Activated CD8-positive, alpha-beta memory T cell treated with anti-CD3 and anti-CD28 coated beads, Interleukin-2, amount 50 U/mL, for 48 hours (primary cell): Measurements from ENCODE around the gene FOSB.
"Not testable (repeated sequence)": the region's sequence is repeated elsewhere in the genome, so short reads cannot be mapped to it uniquely, and the experiment has no call there.

Experiments used
- DNase-seq: peaks from one replicate; pipeline ENCODE4 v3.0.0-alpha.2; 2020

Gene FOSB

DNA sequence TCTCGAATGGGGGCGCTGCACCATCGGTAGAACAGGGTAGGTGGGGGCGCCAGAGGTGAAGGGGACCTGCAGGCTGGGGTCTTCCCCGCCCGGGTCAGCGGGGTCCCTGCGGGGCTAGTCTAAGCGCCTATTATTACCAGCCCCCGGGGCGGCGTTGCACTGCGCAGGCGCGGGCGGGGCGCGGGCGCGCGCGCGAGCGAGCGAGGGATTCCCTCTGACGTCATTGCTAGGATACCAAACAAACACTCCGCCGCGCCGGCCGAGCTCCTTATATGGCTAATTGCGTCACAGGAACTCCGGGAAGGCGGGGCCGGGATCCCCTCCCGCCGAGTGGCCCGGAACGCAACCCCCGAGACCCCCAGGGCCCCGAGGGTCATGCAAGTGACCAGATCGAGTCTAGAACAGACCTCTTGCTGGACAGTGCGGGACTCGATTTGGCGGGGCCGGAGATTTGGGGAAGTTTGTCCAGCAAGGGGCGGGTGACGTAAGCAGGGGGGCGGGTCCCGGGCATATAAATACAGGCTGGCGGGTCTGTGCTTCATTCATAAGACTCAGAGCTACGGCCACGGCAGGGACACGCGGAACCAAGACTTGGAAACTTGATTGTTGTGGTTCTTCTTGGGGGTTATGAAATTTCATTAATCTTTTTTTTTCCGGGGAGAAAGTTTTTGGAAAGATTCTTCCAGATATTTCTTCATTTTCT lies at the start of gene FOSB:
FOSB (plus strand) TSS at position 541 of the 703 bp plus-strand sequence. CDS start 591 bp downstream, outside the sequence.
- peak; percentile 97 for DNase-seq

DNA sequence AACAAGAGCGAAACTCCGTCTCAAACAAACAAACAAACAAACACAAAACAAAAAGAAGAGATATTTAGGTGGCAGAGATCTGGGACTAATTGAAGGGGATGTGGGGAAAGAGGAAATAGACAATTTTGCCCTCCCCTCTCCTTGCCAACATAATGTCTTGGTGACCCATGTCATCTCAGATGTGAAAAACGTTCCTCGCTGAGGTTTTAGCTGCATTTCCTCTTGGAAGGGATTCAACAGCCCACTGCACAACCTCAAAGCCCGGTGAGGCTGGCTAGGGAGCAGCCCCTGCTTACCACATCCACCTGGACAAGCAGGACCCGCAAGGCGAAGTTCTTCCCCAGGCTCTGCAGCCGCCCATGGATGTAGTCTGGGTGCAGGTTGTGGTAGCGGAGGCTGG lies 49.0 kb upstream of the FOSB start:
- no peak for DNase-seq

DNA sequence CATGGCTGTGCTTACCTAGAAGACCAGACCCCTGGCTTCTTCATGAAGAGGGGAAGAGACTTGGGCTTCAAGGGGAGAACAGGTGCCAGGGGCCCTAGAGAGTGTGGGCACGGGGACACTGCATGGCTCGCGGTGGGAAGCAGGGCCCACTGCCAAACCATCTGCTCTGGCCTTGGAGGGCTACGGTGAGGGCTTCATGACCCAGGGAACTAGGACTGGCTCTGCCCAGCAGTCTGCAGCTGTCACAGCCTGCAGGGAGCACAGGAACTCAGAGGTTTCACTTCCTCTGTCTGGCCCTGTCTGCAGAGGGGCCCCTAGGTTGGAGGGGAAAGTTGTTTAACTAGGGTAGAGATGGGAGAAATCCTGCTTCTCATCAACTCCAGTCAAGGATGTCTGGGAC lies 48.4 kb upstream of the FOSB start:
- no peak for DNase-seq

DNA sequence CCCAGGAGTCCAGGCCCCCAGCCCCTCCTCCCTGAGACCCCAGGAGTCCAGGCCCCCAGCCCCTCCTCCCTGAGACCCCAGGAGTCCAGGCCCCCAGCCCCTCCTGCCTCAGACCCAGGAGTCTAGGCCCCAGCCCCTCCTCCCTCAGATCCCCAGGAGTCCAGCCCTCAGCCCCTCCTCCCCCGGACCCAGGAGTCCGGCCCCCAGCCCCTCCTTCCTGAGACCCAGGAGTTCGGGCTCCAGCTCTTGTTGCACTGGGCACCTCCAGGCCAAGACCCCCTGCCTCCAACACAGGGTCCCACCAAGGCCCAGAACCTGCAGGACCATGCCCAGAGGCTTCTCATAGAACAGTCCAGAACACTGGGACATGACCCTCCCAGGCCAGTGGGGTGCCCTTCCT lies 47.9 kb upstream of the FOSB start:
- no peak for DNase-seq

DNA sequence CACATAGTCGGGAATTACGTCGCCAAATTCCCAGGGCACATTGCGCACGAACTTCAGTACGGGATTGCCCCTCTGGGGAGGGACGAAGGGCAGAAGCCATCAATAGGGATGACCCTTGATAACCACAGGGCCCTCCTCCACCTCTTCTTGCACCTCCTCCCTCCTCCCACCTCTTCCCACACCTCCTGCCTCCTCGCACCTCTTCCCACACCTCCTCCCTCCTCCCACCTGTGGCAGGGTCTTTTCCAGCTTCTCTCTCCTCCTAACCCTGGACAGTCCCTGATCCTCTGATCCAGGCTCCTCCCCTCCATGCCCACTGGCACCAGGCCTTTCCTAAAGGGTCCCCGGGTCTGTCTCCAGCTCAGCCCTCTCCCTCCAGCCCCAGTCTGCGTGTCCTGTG lies 47.4 kb upstream of the FOSB start:
- DNase-seq: no peak

DNA sequence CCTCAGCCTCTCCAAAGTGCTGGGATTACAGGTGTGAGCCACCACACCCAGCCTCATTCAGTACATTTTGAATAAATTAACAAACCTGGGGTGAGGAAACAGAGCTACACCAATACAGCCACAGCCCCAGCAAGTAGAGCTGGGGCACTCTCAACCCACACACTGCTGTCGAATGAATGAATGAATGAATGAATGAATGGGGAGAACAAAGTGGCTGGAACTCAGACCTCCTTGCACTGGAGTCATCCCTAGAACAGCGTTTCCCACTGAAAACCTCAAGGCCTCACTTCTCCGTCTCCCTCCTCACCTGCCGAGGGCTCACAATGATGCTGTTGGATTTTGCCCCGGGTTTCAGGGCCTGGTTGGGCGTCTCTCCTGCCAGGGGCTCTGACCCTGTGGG lies 46.9 kb upstream of the FOSB start:
- no peak for DNase-seq

DNA sequence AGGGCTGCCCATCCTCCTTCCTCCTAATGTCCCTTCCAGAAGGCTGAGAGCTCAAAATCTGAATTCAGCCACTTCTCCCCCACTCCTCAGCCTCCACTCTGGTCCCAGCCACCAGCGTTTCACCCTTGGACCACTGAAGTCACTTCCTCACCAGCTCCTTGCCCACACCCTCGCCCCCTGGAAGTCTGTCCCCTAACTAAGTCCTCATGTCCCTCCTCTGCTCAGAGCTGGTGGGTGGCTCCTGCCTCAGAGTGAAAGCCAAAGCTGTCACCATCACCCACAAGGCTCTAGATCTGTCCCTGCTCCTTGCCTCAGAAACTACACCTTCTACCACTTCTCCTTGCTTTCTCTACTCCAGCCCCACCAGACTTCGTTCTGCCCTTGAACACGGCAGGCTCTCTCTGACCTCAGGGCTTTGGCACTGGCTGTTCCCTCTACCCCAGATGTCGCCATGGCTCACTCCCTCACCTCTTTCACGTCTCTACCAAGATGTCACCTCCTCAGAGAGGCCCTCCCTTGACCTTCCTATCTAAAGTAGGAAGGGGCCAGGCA lies 45.8 kb upstream of the FOSB start:
- DNase-seq: no peak

DNA sequence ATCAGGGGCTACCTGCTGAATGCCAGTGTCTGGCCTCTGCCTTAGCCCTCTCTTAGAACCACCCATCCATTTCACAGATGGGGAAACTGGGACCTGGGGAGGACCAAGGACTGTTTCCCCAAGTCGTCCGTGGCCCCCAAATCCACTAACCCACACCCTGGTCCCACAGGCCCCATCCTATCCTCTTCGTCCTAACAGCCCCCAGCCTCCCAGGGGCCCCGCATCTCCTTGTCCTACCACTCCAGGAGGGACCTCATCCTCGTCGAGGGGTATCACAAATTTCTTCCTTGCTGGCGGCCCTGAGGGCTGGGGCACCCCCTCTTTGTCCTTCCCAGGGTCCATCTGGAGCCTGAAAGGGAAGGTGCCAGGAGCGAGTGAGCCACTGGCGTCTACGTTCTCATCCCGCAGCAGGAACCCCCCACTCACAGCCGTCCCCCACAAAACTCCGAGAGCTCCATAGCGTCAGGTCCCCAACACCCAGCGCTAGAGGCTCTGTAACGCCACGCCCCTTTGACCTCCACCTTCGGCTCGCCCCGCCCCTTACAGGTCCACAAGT lies 44.7 kb upstream of the FOSB start:
- DNase-seq: no peak

DNA sequence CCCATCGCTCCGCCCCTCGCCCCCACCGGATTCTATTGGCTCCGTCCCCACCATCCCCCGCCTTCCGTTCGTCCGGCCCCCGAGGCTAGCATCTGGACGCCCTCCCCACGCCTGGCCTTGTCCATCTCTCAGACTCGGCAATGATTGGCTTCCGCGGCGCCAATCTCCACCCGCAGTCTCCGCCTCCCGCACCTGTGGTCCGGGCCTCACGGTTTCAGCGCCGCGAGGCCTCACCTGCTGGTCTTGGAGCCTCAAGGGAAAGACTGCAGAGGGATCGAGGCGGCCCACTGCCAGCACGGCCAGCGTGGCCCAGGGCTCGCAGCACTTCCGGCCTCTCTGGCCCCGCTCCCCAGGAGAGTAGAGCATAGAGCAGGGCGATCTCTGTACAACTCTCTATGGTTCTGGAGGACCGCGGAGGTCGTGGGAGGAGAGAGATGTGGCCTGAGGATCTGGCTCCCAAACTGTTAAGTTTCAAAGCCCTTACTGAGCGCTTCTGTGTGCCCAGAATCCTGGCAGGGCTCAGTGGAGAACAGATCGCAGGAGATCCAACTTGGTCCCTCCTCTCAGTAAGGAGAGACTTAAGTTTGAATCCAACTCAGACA lies 44.1 kb upstream of the FOSB start, which contains the start of gene ERCC1:
ERCC1 (minus strand) TSS at position 329 of the 602 bp plus-strand sequence. CDS start 543 bp downstream, outside the sequence.
- peak; percentile 93 for DNase-seq

DNA sequence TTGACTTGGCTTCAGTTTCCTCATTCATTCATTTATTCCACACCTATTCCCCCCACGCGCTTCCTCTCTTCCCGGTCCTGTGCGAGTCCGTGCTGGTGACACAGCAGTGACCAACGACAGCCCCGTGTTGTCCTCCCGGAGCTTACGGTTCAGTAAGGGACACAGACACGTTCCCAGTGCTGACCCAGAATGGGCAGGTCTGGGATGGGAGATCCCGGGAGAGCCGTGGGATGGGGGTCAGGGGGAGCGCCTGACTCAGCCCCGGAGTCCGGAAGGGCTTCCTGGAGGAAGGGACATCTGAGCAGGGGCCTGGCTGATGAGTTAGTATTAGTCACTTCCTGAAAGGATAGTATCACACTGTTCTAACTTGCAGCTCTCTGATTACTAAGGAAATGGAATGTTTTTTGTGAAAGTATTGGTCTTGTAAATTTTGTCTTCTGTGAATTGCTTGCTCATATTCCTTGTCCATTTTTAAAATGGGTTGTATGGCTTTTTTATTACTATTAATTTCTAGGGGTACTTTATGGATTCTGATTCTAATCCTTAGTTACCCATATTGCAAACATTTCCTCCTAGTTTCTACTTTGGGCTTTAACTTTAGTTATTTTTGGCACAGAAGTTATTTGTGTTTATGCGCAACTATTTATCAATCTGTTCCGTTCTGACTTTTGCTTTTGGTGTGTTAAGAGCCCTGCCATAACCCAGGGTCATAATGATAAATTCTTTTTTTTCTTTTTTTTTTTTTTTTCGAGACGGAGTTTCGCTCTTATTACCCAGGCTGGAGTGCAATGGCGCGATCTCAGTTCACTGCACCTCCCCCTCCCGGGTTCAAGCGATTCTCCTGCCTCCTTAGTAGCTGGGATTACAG lies 43.4 kb upstream of the FOSB start:
- peak; percentile 80 for DNase-seq

DNA sequence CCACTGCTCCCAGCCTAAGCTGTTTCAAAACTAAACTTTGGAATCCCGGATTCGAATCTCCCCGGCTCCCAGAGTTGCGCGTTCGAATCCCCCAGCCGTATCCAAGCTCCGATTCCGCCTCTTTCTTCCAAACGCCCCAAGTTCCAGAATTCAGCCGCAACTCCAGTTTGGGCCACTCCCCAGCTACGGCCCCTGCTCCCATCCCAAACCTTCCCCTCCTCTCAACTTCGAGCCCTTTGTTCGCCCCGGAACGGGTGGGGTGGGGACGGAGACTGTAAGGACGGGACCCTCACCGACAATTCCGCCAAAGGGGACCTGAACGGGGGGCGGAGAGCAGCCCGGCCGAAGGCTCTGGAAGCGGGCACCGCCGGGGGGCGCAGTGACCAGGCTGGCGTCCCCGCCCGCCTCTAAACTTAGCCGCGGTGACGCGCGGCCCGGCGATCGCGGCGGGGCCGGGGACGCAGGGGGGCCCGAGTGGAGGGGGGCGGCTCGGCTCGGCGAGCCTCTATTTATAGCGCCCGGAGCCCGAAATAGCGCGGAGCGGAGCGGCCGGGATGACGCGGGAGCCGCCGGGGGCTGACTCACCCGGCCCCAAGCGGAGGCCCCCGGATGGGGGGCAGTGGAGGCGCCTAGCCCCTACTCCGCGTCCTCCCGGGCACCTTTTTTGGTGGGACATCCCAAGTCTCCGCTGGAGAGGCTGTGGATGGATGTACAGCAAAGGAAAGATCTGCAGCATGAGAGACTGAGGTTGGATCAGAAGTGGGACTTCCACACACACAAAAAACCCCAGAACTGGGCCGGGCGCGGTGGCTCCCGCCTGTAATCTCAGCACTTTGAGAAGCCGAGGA lies 39.2 kb upstream of the FOSB start:
- DNase-seq: no peak

DNA sequence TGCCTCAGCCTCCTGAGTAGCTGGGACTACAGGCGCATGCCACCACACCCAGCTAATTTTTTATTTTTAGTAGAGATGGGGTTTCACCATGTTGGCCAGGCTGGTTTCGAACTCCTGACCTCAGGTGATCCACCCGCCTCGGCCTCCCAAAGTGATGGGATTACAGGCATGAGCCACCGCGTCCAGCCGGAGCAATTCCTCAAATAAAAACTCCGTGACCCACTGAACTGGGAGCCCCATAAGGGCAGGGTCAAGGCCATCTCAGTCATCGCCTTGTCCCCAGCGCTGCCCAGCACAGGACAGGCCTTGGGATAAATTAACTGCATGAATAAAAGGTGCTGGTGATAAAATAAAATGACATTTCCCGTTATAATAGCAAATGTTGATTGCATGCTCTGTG lies 37.9 kb upstream of the FOSB start:
- DNase-seq: not testable (repeated sequence)

DNA sequence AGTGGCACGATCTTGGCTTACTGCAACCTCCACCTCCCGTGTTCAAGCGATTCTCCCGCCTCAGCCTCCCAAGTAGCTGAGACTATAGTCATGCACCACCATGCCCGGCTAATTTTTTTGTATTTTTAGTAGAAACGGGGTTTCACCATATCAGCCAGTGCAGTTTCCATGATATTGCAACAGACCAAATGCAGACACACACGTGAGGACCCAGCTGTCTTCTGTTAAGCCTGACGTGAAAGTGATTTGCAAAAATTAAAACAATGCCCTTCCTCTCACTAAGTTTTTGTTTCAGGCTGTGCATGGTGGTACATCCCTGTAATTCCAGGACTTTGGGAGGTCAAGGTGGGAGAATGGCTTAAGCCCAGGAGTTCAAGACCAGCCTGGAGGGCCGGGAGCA lies 36.8 kb upstream of the FOSB start:
- DNase-seq: not testable (repeated sequence)

DNA sequence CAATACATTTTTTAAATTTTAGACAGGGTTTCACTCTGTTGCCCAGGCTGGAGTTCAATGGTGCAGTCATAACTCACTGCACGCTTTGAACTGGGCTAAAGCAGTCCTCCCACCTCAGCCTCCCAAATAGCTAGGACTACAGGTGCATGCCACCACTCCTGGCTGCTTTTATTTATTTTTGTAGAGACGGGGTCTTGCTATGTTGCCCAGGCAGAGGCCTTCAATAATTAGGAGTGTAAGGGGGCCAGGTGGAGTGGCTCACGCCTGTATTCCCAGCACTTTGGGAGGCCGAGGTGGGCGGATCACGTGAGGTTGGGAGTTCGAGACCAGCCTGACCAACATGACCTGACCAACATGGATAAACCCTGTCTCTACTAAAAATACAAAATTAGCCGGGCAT lies 35.3 kb upstream of the FOSB start:
- DNase-seq: not testable (repeated sequence)

DNA sequence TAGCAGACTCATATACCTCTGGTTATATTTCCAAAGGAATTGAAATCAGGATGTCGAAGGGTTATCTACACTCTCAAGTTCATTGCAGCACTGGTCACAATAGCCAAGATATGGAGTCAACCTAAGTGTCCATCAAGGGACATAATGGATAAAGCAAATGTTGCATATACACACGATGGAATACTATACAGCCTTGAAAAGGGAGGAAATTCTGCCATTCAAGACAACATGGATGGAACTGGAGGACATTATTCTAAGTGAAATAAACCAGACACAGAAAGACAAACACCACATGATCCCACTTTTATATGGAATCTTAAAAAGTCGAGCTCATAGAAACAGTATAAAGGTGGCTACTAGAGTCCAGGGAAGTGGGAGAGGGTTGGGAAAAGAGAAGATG lies 30.5 kb upstream of the FOSB start:
- DNase-seq: no peak

DNA sequence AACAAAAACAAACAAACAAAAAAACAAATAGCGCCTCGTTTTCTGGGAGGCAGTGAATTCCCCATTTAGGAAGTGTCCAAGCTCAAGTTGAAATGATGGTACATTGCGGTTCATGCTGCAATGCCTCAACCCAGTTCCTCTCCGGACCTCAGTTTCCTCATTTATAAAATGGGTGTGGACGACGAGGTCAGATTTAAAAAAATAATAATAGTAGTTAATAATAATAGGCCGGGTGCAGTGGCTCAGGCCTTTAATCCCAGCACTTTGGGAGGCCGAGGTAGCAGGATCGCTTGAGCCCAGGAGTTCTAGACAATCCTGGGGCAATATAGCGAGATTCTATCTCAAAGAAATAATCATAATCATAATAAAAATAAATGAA lies 28.6 kb upstream of the FOSB start:
- DNase-seq: no peak

DNA sequence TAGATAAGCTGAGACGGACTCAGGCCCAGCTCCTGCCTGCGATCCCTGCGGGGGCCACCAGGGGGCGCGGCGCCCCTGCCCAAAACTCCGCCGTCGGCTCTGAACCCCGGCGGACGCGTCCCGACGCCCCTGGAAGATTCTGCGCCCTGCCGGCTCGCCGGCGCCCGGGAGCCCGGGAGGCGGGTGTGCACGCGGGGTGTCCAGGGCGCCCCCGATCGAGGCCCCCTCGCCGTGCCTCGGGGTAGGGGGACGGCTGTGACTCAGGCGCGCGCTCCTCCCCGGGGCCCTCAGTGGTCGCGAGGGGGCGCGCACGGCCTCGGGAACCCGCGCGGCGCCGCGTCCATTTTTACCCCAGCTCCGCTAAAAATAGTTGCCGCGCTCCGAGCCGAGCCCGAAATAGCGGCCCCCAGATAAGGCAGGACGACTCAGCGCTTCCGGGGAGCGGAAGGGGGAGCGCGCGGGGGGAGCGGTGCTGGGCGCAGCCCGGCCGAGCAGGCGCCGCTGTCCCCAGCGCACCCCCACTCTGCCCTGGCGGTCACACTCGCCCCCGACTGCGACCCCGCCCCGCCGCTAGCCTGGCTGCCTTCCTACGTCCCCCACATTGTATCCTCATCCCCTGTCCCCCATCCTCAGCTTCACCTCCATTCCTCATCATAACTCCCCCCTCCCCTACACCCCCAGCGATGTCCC lies 28.1 kb upstream of the FOSB start:
- DNase-seq: peak; percentile 96

DNA sequence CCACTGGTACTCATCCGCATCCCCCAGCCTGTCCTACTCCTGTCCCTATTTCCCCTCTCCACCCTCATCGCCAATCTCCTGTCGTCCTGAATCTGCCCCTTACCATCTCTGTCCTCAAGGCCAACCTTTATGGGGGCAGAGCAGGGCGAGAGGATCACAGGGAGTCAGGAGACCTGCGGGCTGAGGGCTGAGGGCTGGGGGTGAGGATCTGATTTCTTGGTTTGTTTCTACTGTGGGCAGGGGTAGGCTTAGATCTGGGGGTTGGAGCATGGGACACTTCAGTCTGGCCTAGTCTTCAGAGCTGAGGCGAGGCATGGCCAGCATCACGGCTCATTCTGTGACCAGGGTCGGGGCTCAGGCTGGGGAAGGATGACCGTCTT lies 27.5 kb upstream of the FOSB start:
- no peak for DNase-seq

DNA sequence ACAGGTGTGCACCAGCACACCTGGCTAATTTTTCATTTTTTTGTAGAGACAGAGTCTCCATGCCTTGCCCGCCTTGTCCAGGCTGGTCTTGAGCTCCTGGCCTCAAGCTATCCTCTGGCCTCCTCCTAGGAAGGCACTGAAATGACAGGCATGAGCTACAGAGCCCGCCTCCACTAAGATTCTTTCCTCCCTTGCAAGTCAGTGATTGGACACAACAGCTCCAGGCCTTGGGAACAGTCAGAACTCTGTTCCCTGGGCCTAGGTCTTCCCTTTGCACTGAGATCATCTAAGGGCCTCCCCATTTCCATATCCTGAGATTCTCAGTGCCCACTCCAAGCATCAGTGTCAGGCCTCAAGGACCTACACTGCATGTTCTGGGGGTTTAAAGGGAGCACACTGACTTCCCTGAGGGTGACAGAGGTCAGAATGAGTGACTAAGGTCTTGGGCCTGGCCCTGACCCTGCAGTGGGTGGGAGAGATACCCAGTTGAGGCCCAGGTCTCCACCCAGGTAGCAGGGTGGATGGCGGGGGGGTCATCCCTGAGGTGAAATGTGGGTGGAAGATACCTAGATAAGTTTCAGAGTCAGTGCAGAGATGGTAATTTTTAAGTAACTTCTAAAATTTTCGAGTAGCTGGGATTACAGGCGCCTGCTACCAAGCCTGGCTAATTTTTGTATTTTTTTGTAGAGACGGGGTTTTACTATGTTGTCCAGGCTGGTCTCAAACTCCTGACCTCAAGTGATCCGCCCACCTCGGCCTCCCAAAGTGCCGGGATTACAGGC lies 26.7 kb upstream of the FOSB start:
- DNase-seq: no peak

DNA sequence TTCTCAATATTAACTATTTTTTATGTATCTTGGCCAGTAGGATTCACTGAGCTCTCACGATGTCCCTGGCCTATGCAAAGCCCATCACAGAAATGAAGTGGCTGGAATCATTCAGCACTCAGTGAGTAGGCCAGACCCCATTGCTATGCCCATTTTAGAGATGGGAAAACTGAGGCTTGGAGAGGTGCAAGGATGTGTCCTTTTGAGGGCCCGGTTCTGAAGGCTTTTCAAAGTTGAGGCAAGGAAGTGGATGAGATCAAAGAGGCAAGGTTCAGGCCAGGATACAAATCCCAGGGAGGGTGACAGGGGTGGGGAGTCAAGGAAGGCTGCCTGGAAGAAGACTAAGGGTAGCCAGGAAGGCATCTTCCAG lies 25.4 kb upstream of the FOSB start:
- no peak for DNase-seq
